HFFc6 (cell line): ENCODE data around the gene TOP1. TPM values are rescaled to one million over a fixed set of nuclear protein-coding genes. Genes with fewer than 3 reads are reported as not detected.

Experiments used
- DNase-seq: peaks from one replicate; pipeline ENCODE4 v3.0.0-alpha.2; 2018
- H3K27ac Mint-ChIP-seq: 2 replicates; pipeline ENCODE4 v1.8.0; 2020; ENCODE audit warnings: mild to moderate bottlenecking, mixed read lengths
- H3K27me3 Mint-ChIP-seq: 2 replicates; pipeline ENCODE4 v1.8.0; 2021; ENCODE audit warnings: mild to moderate bottlenecking, moderate library complexity, mixed read lengths; ENCODE audit not compliant: insufficient read depth
- H3K36me3 Mint-ChIP-seq: 2 replicates; pipeline ENCODE4 v1.8.0; 2021; ENCODE audit warnings: low read depth, mixed read lengths
- H3K4me1 Mint-ChIP-seq: 2 replicates; pipeline ENCODE4 v1.8.0; 2020; ENCODE audit warnings: low read depth, mixed read lengths
- H3K4me3 Mint-ChIP-seq: 2 replicates; pipeline ENCODE4 v1.8.0; 2020; ENCODE audit warnings: mild to moderate bottlenecking, moderate library complexity, mixed read lengths
- H3K9me3 Mint-ChIP-seq: 2 replicates; pipeline ENCODE4 v1.8.0; 2020; ENCODE audit warnings: mild to moderate bottlenecking, mixed read lengths
- total RNA-seq, 6 experiments: library from RNA; stranded (reverse); fragmentation: NEBNext Ultra II Directional; extraction: Animal tissue kit (Norgen Biotek cat#: 25700); gene quantifications; 2 replicates in 1 of 6; 3 replicates in 5 of 6; pipeline ENCODE4 v1.2.3, GENCODE V29; 2021
- TF ChIP-seq, protein P1 (sequence below): fragments of 200-600 bp; sonication (generic); IDR thresholded peaks from 2 replicates; pipeline ENCODE4 v1.5.0; 2021; ENCODE audit warnings: antibody characterized with exemption, mild to moderate bottlenecking

The TOP1 gene
- total RNA-seq, 6 experiments from 2014 or later, result 62.1 to 77.0 (median 73.0) TPM

DNA sequence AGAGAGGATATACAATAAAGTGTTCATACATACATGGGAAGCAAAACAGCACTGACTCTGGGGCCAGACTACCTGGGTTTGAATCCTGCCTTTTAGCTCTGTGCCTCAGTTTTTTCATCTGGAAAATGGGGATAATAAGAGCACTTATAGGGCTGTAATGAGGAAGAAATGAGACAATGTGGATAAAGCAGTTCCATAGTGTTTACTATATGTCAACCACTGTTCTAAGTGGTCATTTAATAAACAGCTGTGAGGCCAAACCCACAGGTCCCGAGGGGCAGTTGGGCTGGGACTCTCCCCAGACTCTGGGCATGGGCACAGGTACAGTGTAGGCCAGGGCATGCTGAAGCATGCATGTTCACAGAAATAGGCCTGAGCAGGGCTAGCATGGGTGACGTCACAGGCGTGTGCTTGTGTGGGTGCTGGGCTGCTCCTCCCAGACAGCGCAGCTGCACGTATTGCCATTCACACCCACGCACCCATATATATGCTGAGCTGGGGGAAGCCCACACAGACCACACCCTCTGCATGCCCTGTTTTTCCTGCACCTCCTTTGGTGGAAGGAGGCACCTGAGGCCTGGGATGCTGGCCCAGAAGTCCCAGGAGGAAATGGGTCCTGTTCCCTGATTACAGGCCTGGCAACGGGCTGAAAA is 105.2 kb downstream of the TOP1 start:
- no peak overlapping the region for H3K4me3 Mint-ChIP-seq
- H3K36me3 Mint-ChIP-seq, result peaks cover 6% of the 10 kb centered on the region; the same call in 1 of the 2 replicates
- peaks cover 27% of the 10 kb centered on the region for H3K4me1 Mint-ChIP-seq

DNA sequence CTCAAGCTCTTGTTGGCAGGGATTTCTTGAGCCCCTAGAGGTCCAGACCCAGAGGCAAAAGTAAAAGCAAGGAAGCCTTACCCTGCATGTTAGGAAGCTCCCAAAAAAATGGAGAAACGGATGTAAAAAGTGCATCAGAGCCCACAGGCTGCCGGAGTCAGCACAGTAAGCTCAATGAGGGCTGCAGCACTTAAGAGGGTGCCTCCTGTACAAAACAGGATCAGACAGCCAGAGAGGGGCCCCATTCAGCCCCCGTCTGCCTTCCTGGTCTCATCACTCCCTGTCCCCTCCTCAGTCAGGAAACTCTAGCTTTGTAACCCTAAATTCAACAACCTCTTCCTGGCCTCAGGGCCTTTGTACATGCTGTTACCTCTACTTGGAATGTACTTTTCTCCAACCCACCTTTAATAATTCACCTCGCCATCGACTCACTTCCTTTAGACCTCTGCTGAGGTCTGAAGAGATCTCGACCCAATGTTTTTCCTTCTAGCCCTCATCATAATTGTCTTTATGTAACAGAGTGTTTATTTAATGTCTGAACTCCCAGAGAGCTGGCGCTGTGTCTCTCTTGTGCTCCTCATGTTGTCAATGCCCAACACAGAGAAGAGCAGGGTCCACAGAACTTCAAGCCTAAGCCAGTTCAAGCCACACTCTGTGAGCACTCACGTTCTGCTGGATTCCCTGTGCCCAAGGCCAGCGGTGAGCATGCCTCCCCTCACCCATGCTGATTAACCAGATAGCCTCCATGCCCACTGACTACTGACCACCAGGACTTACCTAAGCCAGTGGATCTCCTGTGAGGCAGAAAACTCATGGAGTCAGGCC is 106.0 kb downstream of the TOP1 start:
- H3K9me3 Mint-ChIP-seq, result no peaks in the 10 kb centered on the region
- H3K4me3 Mint-ChIP-seq, result no peak overlapping the region
- H3K27me3 Mint-ChIP-seq, result peaks cover 5% of the 10 kb centered on the region
- TF ChIP-seq, protein P1, sequence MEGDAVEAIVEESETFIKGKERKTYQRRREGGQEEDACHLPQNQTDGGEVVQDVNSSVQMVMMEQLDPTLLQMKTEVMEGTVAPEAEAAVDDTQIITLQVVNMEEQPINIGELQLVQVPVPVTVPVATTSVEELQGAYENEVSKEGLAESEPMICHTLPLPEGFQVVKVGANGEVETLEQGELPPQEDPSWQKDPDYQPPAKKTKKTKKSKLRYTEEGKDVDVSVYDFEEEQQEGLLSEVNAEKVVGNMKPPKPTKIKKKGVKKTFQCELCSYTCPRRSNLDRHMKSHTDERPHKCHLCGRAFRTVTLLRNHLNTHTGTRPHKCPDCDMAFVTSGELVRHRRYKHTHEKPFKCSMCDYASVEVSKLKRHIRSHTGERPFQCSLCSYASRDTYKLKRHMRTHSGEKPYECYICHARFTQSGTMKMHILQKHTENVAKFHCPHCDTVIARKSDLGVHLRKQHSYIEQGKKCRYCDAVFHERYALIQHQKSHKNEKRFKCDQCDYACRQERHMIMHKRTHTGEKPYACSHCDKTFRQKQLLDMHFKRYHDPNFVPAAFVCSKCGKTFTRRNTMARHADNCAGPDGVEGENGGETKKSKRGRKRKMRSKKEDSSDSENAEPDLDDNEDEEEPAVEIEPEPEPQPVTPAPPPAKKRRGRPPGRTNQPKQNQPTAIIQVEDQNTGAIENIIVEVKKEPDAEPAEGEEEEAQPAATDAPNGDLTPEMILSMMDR, result no peak
- no peak for DNase-seq
- H3K4me1 Mint-ChIP-seq, result peaks cover 34% of the 10 kb centered on the region
- H3K27ac Mint-ChIP-seq, result no peak overlapping the region
- H3K36me3 Mint-ChIP-seq, result peaks cover 6% of the 10 kb centered on the region; the same call in 1 of the 2 replicates

More for the DNA sequence above, 105.2 kb downstream of the TOP1 start:
- Mint-ChIP-seq H3K9me3 (no peaks in the 10 kb centered on the region), H3K27me3 (peaks cover 5% of the 10 kb centered on the region), H3K27ac (no peak overlapping the region)
- TF ChIP-seq, protein P1, result no peak
- DNase-seq, result no peak

DNA sequence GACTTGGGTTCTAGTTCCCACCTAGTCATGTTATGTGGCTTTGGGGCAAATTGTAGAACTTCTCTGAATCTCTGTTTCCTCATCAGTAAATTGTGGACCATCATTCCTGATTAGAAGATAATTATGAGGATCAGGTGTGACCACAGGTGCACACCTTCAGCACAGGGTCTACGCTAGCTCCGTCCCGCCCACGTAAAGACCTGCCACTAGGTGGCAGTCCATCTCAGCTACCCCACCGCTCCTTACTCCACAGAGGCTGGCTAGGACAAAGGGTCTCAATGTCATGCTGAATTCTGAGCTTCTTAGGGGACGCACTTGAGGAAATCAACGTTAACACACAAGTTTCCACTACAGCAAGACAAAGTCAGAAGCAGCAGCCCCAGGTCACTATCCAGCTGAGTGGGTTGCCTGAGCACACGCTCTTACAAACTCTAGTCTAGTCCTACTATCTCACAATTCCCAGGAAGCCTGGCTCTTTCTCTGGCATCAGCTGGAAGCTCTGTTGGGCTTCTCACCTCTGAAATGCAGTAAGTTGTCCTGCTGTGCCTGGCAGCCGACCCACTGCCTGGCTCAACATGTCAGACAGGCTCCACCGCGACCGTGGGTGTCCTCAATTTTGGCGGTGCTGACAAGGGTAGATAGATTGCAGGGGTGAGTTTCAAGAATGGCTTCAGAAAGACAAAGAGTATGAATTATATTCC is 106.7 kb downstream of the TOP1 start:
- H3K4me3 Mint-ChIP-seq, result peak overlapping the region; percentile 86; the same call in 1 of the 2 replicates
- peaks cover 3% of the 10 kb centered on the region; the same call in 1 of the 2 replicates for H3K36me3 Mint-ChIP-seq
- no peak for DNase-seq
- H3K27ac Mint-ChIP-seq, result peak overlapping the region; percentile 58
- peaks cover 39% of the 10 kb centered on the region for H3K4me1 Mint-ChIP-seq
- no peaks in the 10 kb centered on the region for H3K9me3 Mint-ChIP-seq
- TF ChIP-seq, protein P1, result peak; percentile 89
- H3K27me3 Mint-ChIP-seq, result peaks cover 6% of the 10 kb centered on the region

DNA sequence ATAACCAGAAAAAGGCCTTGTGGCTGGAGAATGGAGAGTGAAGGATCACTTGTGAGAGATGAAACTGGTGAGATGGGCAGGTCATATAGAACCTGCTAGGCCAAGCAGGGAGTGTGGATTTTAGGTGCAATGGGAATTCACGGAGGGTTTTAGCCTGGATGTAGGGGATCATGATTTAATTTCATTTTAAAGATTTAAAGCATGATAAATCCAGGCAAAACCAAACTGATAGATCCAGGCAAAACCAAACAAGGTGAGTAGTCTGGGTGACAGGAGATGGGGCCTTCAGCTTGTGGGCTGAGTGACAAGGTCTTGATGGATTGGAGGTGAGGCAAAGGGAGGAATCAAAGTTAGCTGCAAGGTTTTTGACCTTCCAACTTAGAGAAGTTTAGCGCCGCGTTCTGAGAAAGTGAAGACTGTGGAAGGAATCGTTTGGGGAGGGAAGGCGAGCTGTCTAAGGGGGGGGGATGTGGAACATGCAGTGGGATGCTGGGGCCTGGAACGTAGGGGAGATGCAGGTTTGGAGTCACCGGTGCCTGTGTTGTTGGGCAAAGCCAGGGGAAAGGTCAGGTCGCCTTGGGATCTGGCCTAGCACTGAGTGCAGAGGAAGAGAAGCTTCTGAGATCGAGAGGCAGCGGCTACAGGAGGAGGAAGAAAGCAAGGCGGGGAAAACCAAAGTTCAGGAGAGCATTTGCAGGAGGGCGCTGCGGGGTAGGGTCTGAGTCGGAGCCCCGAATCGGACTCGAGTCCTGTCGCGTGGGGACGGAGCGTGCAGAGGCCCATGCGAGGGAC is 107.5 kb downstream of the TOP1 start:
- peaks cover 6% of the 10 kb centered on the region for H3K27me3 Mint-ChIP-seq
- peak overlapping the region; percentile 58 for H3K27ac Mint-ChIP-seq
- no peaks in the 10 kb centered on the region for H3K9me3 Mint-ChIP-seq
- no peak for DNase-seq
- peak overlapping the region; percentile 86 for H3K4me3 Mint-ChIP-seq
- TF ChIP-seq, protein P1, result no peak
- H3K4me1 Mint-ChIP-seq, result peaks cover 42% of the 10 kb centered on the region
- H3K36me3 Mint-ChIP-seq, result no peaks in the 10 kb centered on the region; the same call in 1 of the 2 replicates
